CD4-positive, alpha-beta T cell treated with Interleukin-15 for 4 hours (primary cell): ENCODE results near the gene ELP6.
"Not testable (repeated sequence)": the region's sequence is repeated elsewhere in the genome, so short reads cannot be mapped to it uniquely, and the experiment has no call there.

Experiments
- DNase-seq: peaks from one replicate; pipeline ENCODE4 v3.0.0-alpha.2; 2020; ENCODE audit warnings: low spot score

Gene ELP6

DNA sequence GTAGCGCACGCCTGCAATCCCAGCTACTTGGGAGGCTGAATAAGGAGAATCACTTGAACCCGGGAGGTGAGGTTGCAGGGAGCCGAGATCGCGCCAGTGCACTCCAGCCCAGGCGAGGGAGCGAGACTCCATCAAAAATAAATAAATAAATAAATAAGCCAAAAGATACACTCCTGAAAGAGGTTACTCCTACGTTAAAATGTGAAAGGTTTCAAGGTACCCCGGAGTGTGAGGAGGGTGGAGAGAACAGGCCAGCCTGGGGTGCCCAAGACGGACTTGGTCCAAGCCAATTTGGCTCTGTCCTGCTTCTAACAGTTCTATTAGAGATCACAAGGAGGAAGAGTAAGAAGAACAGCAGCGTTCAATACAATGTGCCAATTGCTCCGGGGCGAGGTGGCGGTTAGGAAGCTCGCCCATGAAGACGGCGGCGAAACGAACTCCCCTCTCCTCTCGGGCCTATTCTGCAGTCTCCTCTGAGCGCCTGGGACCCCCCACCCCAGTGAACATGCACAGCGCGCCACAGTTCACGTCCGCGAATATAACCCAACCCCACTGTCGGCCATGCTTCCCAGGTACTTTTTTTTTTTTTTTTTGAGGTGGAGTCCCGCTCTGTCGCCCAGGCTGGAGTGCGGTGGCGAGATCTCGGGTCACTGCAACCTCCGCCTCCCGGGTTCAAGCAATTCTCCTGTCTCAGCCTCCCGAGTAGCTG, 942 bp downstream of the ELP6 start:
- peak; percentile 6 for DNase-seq

DNA sequence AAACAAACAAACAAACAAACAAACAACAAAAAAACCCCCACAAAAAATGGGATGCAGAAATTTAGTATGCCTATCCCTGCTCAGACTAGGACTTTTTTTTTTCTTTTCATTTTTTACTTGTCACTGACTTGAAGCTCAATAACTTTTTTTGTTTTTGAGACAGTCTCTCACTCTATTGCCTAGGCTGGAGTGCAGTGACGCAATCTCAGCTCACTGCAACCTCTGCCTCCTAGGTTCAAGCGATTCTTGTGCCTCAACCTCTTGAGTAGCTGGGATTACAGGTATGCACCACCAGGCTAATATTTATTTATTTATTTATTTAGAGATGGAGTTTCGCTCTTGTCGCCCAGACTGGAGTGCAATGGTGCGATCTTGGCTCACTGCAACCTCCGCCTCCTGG, 8.2 kb downstream of the ELP6 start:
- not testable (repeated sequence) for DNase-seq

DNA sequence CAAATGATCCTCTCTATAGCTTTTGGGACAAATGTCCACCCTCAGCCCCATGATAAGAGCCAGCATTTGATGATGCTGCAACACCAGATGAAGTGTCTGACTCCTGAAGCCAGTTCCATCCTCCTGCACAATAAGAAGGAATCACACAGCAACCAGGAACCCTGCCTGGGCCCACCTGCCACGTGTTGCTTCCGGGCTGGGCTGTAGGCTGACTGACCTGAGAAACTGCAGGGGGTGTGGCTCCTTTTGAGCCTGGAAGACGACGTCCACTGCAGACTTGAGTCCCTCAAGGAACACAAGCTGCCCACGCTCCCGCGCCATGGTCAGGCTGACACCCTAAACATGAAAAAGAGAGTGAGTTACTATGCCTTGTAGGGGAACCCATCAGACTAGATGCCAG, 9.4 kb downstream of the ELP6 start:
- no peak for DNase-seq

DNA sequence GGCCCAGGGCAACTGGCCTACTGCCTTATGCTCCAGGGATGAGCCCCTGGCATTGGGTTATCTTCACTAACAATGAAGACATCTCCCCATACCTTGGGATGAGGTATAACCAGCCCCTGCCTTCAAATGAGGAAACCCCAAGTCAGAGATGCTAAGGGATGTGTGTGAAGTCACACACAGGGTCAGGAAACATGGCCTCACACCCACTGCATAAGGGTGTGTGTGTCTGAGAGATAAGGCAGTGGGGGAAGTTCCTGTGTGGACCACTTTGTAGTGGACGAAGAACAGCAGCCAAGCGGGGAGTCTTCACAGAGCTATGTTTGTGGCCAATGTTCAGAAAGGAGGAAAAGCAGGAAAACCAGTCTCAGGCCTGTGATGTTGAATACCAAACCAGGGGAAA, 10.5 kb downstream of the ELP6 start:
- no peak for DNase-seq

DNA sequence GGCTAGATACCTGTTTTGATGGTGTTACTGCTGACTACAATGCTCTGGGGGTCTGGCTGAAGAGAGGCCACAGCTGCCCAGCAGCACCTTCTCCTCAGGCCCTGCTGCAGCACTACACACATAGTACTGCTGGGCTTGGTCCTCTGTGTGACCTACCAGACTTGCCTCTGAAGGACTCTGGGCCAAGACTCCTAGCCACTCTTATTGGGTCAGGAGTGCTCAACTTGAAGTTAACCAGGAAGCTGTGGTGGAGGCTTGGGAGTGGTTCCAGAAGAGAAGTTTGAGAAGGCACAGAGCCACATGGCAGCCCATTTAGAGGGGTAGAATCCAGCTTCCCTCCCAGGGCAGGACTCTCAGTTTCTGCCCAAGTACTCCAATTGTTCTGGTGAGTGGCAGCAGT, 16.6 kb downstream of the ELP6 start:
- DNase-seq: no peak

DNA sequence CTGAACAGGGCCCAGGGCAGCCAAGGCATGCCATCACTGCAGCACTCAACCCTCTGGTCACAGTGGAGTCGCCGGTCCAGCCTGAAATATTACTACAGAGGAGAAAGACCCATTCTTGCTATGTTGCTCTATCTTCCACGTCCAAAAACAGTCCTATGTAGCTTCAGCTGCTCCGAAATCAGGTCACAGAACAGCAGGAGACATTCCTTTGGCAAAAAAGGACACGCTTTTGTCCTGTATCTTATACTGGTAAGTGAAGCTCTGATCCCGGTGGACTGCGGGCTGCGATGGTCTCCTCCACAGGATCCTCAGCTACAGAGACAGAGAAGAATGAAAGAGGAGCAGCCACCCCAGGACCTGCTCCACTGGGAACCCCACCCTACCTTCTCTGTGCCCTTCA, 17.6 kb downstream of the ELP6 start:
- no peak for DNase-seq

DNA sequence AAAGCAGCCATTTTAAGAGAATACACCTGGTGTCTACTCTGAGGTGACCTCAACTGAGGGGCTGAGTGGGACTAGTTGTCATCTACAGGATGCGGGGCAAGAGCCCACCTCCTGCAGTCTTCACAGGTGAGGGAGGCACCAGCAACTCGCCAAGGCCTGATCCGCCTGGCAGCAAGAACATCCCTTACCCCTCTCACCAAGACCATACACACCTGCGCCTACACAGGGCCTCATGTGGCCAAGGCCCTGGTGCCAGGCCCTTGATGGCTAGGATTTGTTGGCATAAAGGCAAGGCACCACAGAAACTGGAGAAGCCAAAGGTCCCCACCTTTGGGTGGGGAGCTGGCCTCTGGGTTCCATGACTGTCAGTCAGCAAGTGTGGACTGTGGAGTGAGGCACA, 18.4 kb downstream of the ELP6 start:
- no peak for DNase-seq

DNA sequence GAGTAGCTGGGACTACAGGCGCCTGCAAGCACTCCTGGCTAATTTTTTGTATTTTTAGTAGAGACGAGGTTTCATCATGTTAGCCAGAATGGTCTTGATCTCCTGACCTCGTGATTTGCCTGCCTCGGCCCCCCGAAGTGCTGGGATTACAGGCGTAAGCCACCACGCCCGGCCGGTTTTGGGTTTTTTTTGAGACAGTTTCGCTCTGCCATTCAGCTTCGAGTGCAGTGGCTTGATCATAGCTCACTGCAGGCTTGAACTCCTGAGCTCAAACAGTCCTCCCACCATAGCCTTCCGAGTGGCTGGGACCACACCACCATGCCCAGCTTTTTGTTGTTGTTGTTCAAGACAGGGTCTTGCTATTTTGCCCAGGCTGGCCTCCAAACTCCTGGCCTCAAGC, 21.7 kb downstream of the ELP6 start:
- no peak for DNase-seq

DNA sequence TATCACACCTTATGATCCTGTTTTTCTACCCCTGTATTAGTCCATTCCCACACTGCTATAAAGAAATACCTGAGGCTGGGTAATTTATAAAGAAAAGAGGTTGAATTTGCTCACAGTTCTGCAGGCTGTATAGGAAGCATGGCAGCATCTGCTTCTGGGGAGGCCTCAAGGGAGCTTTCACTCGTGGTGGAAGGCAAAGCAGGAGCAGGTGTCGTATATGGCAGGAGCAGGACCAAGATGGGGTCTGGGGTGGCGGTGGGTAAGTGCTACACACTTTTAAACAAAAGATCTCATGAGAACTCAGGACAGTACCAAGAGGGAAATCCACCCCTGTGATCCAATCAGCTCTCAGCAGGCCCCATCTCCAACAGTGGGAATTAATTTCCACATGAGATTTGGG, 22.3 kb downstream of the ELP6 start:
- DNase-seq: no peak

DNA sequence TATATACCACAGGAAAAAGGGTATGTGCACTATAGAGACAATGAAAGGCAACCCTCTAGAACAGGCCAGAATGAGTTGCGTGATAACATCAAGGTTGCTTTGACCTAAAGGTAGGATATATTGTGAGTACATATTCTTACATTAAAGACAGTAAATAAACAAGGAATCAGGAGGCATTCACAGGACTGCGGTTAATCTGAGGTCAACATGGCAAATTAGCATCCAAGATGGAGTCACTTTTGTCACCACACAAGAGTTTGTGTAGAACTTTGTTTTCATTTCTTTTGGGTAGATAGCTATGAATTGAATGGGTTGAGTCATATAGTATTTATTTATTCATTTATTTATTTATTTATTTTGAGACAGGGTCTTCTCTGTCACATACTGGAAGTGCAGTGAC, 26.2 kb downstream of the ELP6 start:
- DNase-seq: no peak

DNA sequence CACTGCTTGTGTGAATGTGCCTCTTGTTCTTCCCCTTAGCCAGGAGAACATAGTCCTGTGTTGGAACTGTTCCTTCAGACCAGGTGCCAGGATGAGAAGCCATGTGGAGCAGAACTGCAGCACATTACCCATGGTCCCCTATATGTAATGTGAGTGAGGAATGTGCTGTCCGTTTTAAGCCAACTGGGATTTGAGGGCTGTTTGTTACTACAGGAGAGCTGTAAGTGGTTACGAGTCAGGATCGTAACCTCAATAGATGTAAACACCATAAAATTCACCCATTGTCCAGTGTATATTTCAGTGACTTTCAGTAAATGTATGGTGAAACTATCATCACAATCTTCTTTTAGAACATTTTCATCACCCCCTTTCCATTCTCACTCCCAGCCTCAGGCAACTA, 27.7 kb downstream of the ELP6 start:
- DNase-seq: no peak

DNA sequence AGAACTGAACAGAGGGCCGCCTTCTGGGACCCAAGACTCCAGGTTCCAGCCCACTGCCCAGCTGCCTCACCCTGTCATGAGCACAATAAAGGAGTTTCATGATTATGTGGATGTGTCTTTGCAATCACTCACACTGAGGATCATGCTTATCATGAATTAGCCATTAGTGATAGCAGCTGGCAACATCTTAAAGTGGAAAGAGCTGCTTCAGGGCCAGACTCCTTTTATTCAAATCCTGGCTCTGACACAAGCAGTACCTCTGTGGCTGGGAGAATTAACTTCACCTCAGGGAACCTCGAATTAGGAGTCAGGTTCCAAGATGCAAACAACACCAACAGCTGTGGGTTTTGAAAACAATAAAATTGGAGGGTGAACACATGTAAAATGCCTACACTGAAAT, 31.1 kb downstream of the ELP6 start:
- no peak for DNase-seq

DNA sequence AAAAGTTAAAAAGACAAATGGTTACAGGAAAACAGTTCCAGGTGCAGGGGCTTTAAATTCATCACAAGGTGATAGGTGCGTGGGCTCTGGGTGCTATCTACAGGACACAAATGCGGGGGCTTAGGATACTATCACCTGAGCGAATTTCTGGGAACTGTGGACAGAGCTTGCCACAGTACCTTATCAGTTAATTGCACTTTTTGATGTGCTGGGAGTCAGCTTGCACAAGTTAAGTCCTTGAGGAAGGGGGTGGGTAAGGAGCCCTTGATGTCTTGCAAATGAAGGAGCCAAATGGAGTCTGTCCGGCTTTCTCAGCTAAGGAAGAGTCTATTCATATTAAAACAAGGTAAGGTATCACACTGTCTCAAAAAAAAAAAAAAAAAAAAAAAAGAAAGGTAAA, 31.7 kb downstream of the ELP6 start:
- not testable (repeated sequence) for DNase-seq

DNA sequence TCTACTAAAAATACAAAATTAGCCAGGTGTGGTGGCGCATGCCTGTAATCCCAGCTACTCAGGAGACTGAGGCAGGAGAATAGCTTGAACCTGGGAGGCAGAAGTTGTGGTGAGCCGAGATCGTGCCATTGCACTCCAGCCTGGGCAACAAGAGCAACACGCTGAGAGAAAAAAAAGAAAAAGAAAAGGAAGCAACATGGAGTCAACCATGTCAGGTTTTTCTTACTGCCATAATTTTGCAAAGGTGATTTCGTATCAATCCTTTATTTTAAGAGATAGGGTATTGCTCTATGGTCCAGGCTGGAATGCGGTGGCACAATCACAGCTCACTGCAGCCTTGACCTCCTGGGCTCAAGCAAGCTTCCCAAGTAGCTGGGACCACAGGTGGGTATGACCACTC, 33.2 kb downstream of the ELP6 start:
- not testable (repeated sequence) for DNase-seq

DNA sequence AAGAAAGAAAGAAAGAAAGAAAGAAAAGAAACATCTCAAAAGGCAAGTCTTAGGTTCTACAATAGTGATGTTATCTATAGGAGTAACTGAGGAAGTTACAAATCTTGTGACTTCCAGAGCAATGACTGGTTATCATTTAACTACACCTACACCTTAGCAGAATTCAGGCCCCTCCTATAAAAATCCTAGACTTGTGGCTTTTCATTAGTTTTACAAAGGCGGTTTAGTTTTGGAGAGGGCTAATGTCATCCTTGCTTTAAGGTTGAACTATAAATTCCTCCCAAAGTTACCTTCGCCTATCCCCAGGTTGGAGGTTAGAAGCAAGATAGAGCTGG, 33.7 kb downstream of the ELP6 start:
- no peak for DNase-seq

DNA sequence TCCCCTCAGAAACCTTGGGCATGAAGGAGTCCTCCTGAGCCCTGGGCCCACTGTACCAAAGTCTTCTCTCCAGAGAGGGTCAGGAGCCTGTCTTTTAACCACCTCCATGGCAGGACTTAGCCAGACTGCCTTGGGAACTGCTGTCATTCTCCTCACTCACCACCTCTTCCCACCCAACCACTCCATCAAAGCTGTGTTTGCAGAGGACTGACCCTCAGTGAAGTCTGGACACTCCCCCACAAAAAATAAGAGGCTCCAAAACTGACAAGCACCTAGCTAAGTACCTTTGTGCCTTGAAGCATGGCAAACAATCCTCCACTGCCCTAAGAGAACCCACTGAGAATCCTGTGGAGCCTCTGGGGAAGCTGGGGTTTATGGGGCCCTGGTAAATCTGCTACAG, 35.5 kb downstream of the ELP6 start:
- no peak for DNase-seq

DNA sequence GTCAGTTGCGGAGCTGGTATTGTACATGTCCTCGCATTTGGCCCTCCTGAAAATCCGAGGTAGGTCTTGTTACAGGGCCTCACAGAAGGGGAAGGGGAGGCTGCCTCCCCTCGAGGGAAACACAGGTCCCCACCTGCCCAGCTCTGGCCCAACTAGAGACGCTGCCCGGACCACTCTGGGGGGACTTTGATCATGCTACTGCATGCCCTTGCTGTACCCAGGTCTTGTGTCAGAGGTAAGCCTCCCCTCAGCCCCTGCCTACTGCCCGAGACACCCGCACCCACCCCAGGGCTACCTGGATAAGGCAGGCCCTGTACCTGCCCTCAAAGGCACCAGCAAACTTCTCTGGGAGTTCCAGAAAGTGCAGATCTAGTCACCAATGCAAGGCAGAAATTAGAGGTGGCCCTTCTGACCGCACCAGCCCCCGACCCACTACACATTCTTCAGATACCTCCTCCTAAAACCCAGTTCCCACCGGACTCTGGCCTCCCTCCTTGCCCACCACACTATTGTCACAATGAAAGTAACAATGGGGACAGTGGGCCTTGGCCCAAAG, 36.8 kb downstream of the ELP6 start:
- no peak for DNase-seq

DNA sequence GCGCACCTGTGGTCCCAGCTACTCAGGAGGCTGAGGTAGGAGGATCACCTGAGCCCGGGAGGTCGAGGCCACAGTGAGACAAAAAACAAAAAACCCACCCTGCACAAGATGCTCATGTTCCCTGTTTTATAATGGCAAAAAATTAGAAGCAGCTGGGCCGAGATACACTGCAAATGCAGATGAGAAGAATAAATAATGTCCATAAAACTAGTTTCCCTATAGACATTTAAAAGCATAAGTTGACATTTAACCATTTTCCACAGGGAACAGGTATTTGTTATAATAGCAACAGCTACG, 37.2 kb downstream of the ELP6 start:
- no peak for DNase-seq

DNA sequence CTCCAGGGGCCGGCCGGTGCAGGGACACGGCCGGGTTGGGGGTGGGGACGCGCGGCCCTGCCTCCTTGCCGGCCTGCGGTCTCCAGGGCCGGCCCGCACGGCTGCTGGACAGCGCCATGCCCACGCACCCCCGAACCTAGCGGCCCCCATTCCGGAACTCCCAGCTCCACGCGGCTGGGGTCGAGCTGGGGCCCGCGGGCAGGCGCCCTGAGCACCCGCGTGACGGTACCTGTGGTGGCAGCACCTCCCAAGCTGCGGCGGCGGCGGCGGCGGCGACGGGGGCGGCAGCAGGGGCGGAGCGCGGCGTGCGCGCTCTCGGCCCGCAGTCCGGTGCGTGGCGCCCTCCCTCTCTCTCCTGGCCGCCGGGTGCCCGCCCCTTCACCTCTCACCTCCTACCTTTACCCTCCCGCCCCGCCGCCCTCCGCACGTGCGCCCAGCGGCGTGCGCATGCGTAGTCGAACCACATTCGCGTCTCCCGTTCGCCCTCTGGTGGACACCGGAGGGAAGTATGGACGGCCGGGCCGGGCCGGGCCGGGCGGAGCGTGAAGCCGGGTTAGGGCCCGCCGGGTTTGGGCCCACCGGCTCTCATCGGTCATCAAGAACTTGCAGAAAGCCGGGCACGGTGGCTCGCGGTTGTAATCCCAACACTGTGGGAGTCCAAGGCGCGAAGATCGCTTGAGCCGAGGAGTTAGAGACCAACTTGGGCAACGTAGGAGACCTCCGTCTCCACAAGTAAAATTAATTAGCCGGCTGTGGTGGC, 37.8 kb downstream of the ELP6 start, which contains the start of gene SCAP:
Gene SCAP (minus strand): TSS at position 372 of the 760 bp plus-strand sequence. CDS start 32,948 bp downstream, outside the sequence.
- DNase-seq: peak; percentile 93

DNA sequence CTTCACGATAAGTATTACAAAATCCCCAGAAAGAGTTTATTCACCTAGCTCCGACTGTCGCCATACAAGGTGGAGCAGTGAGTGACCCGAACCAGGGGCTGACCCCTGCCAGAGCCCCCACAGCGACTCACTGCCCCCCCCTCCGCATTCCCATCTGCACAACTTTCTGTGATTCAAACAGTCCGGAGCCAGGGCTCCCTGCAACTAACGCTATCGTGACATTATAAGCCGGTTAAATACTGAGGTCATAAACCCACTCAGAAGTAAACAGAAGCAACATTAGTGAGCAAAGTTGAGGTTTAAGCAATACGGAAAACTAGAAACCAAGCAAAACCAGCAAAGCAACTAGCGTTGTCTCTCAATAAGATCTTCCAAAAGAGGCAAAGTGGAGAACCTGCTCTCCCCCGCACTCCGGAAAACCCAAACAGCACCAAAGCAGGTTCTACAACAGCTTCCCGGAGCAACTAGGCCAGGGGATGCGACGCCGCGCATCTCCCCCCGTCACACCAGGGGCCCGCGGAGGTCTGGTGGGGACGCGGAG, 38.4 kb downstream of the ELP6 start:
- DNase-seq: peak; percentile 2

DNA sequence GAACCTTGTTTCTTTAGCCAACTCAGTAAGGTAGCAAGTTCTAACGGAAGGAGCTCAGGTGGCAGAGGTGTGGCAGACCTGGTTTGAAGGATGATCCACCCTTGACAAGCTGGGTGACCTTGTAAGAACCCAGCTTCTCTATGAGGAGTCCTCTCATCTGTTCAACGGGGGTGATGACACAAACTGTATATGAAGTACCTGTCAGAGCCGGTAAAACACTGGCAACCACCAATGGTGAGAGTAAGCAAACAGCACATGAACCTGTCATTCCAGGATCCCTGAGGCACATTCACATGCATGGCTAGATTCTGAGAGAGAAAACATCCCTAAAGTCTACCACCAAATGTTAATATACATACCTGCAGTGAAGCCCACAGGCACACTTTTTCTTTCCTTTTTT, 40.1 kb downstream of the ELP6 start:
- no peak for DNase-seq

DNA sequence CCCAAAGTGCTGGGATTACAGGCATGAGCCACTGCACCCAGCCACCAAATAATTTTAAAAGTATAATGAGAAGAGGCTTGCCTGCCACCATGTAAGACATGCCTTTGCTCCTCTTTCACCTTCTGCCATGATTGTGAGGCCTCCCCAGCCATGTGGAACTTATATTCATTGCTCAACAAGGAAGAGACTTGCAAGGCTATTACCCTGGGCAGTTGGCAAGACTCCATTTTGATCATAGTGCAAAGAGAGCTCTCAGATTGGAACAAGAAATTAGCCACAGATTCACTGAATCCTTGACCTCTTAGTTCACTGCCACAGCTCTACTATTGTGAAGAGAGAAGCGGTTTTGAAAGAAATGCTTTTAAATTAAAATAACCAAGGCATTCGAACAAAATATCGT, 43.9 kb downstream of the ELP6 start:
- DNase-seq: no peak

DNA sequence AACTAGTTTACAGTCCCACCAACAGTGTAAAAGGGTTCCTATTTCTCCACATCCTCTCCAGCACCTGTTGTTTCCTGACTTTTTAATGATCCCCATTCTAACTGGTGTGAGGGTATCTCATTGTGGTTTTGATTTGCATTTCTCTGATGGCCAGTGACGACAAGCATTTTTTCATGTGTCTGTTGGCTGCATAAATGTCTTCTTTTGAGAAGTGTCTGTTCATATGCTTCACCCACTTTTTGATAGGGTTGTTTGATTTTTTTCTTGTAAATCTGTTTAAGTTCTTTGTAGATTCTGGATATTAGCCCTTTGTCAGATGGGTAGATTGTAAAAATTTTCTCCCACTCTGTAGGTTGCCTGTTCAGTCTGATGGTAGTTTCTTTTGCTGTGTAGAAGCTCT, 45.2 kb downstream of the ELP6 start:
- not testable (repeated sequence) for DNase-seq

DNA sequence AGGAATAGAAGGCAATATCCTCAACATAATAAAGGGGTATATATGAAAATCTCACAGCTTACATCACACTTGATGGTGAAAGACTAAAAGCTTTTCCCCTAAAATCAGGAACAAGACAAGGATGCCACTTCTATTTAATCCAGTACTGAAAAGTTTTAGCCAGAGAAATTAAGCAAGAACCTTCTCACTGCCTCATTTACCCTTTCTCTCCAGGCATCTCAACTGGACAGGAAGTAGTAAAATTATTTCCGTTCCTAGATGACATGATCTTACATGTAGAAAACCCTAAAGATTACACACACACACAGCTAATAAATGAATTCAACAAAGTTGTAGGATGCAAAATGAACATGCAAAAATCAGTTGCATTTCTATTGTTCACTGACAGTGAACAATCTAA, 48.9 kb downstream of the ELP6 start:
- DNase-seq: no peak
